SK-N-SH (cell line): ENCODE data around the gene SIGLEC15. TPM values are rescaled to one million over a fixed set of nuclear protein-coding genes. Genes with fewer than 3 reads are reported as not detected.

ENCODE experiments used
- CTCF ChIA-PET: fragments of 300-600, 350-600 bp; formaldehyde crosslinking; extraction: SDS; loops from one replicate; lab custom pipeline; 2021; lab: Yijun Ruan, JAX
- POLR2A ChIA-PET: fragments of 350-600 bp; sonication (Branson Sonifier 250); formaldehyde crosslinking; extraction: SDS; loops from one replicate; lab custom pipeline; 2020; ENCODE audit warnings: antibody characterized with exemption, inconsistent platforms; lab: Yijun Ruan, JAX
- DNase-seq: peaks from one replicate; pipeline ENCODE4 v3.0.0; 2012
- H2AFZ ChIP-seq: fragments of 200-600 bp; sonication (generic); 2 replicates; pipeline ENCODE4 v1.8.1; 2016; ENCODE audit warnings: antibody characterized with exemption, mild to moderate bottlenecking, low read depth
- H3F3A ChIP-seq: fragments of 200-600 bp; sonication (generic); replicated peaks from 2 replicates; pipeline ENCODE3; 2016; ENCODE audit warnings: antibody characterized with exemption, mild to moderate bottlenecking; ENCODE audit not compliant: insufficient read depth
- H3K27ac ChIP-seq, 2 experiments: fragments of 200-500 bp in 1 of 2; fragments of 200-600 bp in 1 of 2; sonication (Bioruptor generic) in 1 of 2; sonication (generic), shearing (Covaris generic) in 1 of 2; 2 replicates each; pipeline versions ENCODE4 v1.5.1 to v1.6.1; 2014 to 2016; ENCODE audit warnings: low read depth in 2 of 2, inconsistent platforms in 1 of 2, low read length in 1 of 2, mild to moderate bottlenecking in 1 of 2, mixed read lengths in 1 of 2
- H3K27me3 ChIP-seq: fragments of 200-600 bp; sonication (generic), shearing (Covaris generic); 2 replicates; pipeline ENCODE4 v1.6.1; 2016; ENCODE audit warnings: mixed run types; ENCODE audit not compliant: insufficient read depth
- H3K36me3 ChIP-seq, 2 experiments: fragments of 200-500 bp in 1 of 2; fragments of 200-600 bp in 1 of 2; sonication (Bioruptor generic) in 1 of 2; sonication (generic) in 1 of 2; replicated peaks in 1 of 2; 2 replicates each; pipeline versions ENCODE3 to v1.5.1; 2014 to 2016; ENCODE audit warnings: low read length in 1 of 2, mild to moderate bottlenecking in 1 of 2; ENCODE audit not compliant: insufficient read depth in 2 of 2, control insufficient read depth in 1 of 2
- H3K4me1 ChIP-seq, 2 experiments: fragments of 200-500 bp in 1 of 2; fragments of 200-600 bp in 1 of 2; sonication (Bioruptor generic) in 1 of 2; sonication (generic), shearing (Covaris generic) in 1 of 2; 2 replicates each; pipeline versions ENCODE4 v1.5.1 to v1.6.1; 2014 to 2016; ENCODE audit warnings: low read depth in 1 of 2, low read length in 1 of 2, mixed run types in 1 of 2; ENCODE audit not compliant: insufficient read depth in 2 of 2, control insufficient read depth in 1 of 2
- H3K4me2 ChIP-seq: fragments of 200-600 bp; sonication (generic), shearing (Covaris generic); 2 replicates; pipeline ENCODE4 v1.6.1; 2017; ENCODE audit warnings: mixed run types
- H3K4me3 ChIP-seq, 2 experiments: fragments of 200-500 bp in 1 of 2; fragments of 200-600 bp in 1 of 2; sonication (Bioruptor generic) in 1 of 2; sonication (generic), shearing (Covaris generic) in 1 of 2; 2 replicates each; pipeline versions ENCODE4 v1.5.1 to v1.8.1; 2014 to 2016; ENCODE audit warnings: low read depth in 2 of 2, inconsistent platforms in 1 of 2, low read length in 1 of 2, mild to moderate bottlenecking in 1 of 2, mixed read lengths in 1 of 2, moderate library complexity in 1 of 2
- H3K79me2 ChIP-seq: fragments of 200-600 bp; sonication (generic); 2 replicates; pipeline ENCODE4 v1.8.1; 2017; ENCODE audit warnings: mild to moderate bottlenecking; ENCODE audit not compliant: insufficient read depth
- H3K9ac ChIP-seq: fragments of 200-600 bp; sonication (generic); 2 replicates; pipeline ENCODE4 v1.6.1; 2017; ENCODE audit warnings: mixed run types
- H3K9me2 ChIP-seq: fragments of 200-600 bp; sonication (generic); 2 replicates; pipeline ENCODE4 v1.6.1; 2017; ENCODE audit warnings: mixed run types
- H3K9me3 ChIP-seq: fragments of 200-600 bp; sonication (generic); 2 replicates; pipeline ENCODE4 v1.6.1; 2017; ENCODE audit warnings: mixed run types, mild to moderate bottlenecking, moderate library complexity
- H4K20me1 ChIP-seq: fragments of 200-600 bp; sonication (generic); 2 replicates; pipeline ENCODE4 v1.6.1; 2017; ENCODE audit warnings: mild to moderate bottlenecking, mixed run types; ENCODE audit not compliant: insufficient read depth
- EP300 ChIP-seq, 2 experiments: IDR thresholded peaks; 2 replicates each; pipeline versions ENCODE4 v1.4.0 to v1.6.1; 2012; ENCODE audit warnings: borderline replicate concordance in 1 of 2, low read depth in 1 of 2, low read length in 1 of 2
- EZH2phosphoT487 ChIP-seq: fragments of 200-600 bp; sonication (generic); IDR thresholded peaks from 2 replicates; pipeline ENCODE4 v1.6.1; 2017; ENCODE audit warnings: low read depth, mixed run types, mild to moderate bottlenecking, antibody characterized with exemption, moderate library complexity, borderline replicate concordance
- FOSL2 ChIP-seq: IDR thresholded peaks from 2 replicates; pipeline ENCODE4 v1.4.0; 2012; ENCODE audit warnings: low read depth, mild to moderate bottlenecking, moderate library complexity, borderline replicate concordance
- FOXJ3 ChIP-seq: sonication (generic); formaldehyde crosslinking; IDR thresholded peaks from 2 replicates; pipeline ENCODE4 v1.5.1; 2020; ENCODE audit warnings: mild to moderate bottlenecking, missing genetic modification reagents
- GATA2 ChIP-seq: sonication (generic); formaldehyde crosslinking; IDR thresholded peaks from 2 replicates; pipeline ENCODE4 v1.5.0; 2020; ENCODE audit warnings: mild to moderate bottlenecking, missing genetic modification reagents
- MEF2A ChIP-seq: IDR thresholded peaks from 2 replicates; pipeline ENCODE4 v1.4.0; 2012; ENCODE audit warnings: low read depth, borderline replicate concordance
- NFIC ChIP-seq: IDR thresholded peaks from 2 replicates; pipeline ENCODE4 v1.4.0; 2012; ENCODE audit warnings: borderline replicate concordance
- NRF1 ChIP-seq: IDR thresholded peaks from 2 replicates; pipeline ENCODE4 v1.6.1; 2012; ENCODE audit warnings: low read depth, mild to moderate bottlenecking, low read length
- REST ChIP-seq: IDR thresholded peaks from 2 replicates; pipeline ENCODE4 v1.6.1; 2012; ENCODE audit warnings: mild to moderate bottlenecking, low read depth, low read length, moderate library complexity
- RFX5 ChIP-seq: IDR thresholded peaks from 2 replicates; pipeline ENCODE4 v1.6.1; 2012; ENCODE audit warnings: mild to moderate bottlenecking, improper control_type of control experiment, low read length
- SMC3 ChIP-seq: IDR thresholded peaks from 2 replicates; pipeline ENCODE4 v1.6.1; 2012; ENCODE audit warnings: low read depth, low read length, improper control_type of control experiment
- TEAD4 ChIP-seq: IDR thresholded peaks from 2 replicates; pipeline ENCODE4 v1.4.0; 2012; ENCODE audit warnings: mild to moderate bottlenecking, borderline replicate concordance; ENCODE audit not compliant: insufficient read depth
- USF2 ChIP-seq: fragments of 150-350 bp; IDR thresholded peaks from 2 replicates; pipeline ENCODE4 v1.6.1; 2017; ENCODE audit warnings: antibody characterized with exemption, low read length, low read depth, borderline replicate concordance
- YY1 ChIP-seq: IDR thresholded peaks from 2 replicates; pipeline ENCODE4 v1.4.0; 2012; ENCODE audit warnings: low read depth, mild to moderate bottlenecking
- WGBS: methylation state at CpG from one replicate; pipeline ENCODE4 v1.1.6; 2017; ENCODE audit warnings: low lambda C conversion rate; 5-methylcytosine and 5-hydroxymethylcytosine counted together
- polyA plus RNA-seq, 3 experiments: library from polyadenylated mRNA; depleted of rRNA; stranded (reverse); fragments of >200 nt; gene quantifications; 2 replicates each; pipeline ENCODE4 v1.2.3, GENCODE V29; 2012

The SIGLEC15 gene
- polyA plus RNA-seq, 1 of the 3 experiments (the other 2 are of a cell fraction), result 0.10 TPM

- Histone ChIP-seq H3K27ac (no peak overlapping the region), H3K4me3 (no peak overlapping the region), H3K79me2 (no peaks in the 10 kb centered on the region), H3K9ac (no peak overlapping the region)
- TF ChIP-seq TEAD4 (no peak), GATA2 (CRISPR knock-in tag) (no peak), EP300 (IDR thresholded peaks at IDR 0.05; ENCODE audit: borderline replicate concordance in 1 of 2, low read depth in 1 of 2, low read length in 1 of 2) (no peak), MEF2A (no peak), REST (no peak)
- TF ChIP-seq, all 33 proteins: peak for 0
- Histone ChIP-seq H4K20me1 (no peaks in the 10 kb centered on the region), H3F3A (peaks cover 24% of the 10 kb centered on the region), H3K4me1 (peaks cover 0 to 33% of the 10 kb centered on the region in 2 experiments; a peak in 2 of 4 replicates), H3K27me3 (no peaks in the 10 kb centered on the region), H2AFZ (no peak overlapping the region), H3K9me3 (no peaks in the 10 kb centered on the region), H3K36me3 (no peaks in the 10 kb centered on the region), H3K4me2 (no peak overlapping the region), H3K9me2 (no peaks in the 10 kb centered on the region)
- no peak for DNase-seq
- WGBS, result 88% methylated on average over 3 of the region's 3 CpGs
- POLR2A ChIA-PET, result no interaction called here
- CTCF ChIA-PET, result interaction anchor here (1.2 kb wide), 1 partner anchor 66 kb away, joined by 3 read pairs; no protein-coding TSS in a partner anchor
These were observed 36.6 kb upstream of the SIGLEC15 start for GRCh38 chr18:45788861-45789260.

DNA sequence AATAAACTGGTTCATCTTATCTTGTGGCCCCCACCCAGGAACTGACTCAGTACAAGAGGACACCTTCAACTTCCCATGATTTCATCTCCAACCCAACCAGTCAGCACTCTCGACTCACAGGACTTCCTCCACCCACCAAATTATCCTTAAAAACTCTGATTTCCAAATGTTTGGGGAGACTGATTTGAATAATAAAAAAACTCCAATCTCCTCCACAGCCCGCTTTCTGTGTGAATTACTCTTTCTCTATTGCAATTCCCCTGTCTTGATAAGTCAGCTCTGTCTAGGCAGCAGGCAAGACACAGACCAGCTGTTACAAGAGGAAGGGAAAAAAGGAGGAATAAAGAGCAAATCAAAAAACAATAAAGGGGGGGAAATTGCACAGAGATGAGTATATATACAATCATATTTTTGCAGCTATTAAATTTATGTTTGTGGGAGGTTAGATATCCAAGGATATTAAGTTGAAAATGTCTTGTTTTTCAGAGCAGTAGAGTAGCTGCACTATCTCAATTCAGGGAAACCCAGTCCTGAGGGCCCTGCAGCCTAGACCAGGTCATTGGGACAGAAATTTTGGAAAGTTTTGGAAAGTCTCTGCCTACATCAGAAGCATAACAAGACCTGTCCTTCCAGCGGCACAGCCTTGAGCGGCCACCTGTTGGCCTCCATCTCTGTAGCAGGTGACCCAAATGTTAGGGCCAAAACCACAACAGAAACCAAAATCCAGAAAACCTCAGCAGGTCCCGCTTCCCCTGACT lies 32.8 kb upstream of the SIGLEC15 start:
- H3K4me3 ChIP-seq, result peak overlapping the region in 1 of 2 experiments; percentile 0; a peak in 1 of 4 replicates
- H3K27ac ChIP-seq, result peak overlapping the region in 1 of 2 experiments; percentile 90; a peak in 2 of 4 replicates
- H2AFZ ChIP-seq, result peak overlapping the region; percentile 62; the same call in 1 of the 2 replicates
- peaks cover 16% of the 10 kb centered on the region for H3F3A ChIP-seq
- peaks cover 0 to 15% of the 10 kb centered on the region in 2 experiments; a peak in 2 of 4 replicates for H3K4me1 ChIP-seq
- TF ChIP-seq NRF1, result no peak
- TF ChIP-seq USF2, result no peak
- no peak for TF ChIP-seq YY1
- TF ChIP-seq FOXJ3 (CRISPR knock-in tag), result no peak
- no peak for TF ChIP-seq RFX5
- no peak for TF ChIP-seq MEF2A
- no peak for TF ChIP-seq EZH2phosphoT487
- TF ChIP-seq FOSL2, result no peak
- no peak for TF ChIP-seq NFIC
- no peak for TF ChIP-seq SMC3
- H3K27me3 ChIP-seq, result no peaks in the 10 kb centered on the region
- ChIA-PET CTCF (no interaction called here), POLR2A (no interaction called here)
- whole genome bisulfite sequencing, result 52% methylated on average over 3 of the region's 5 CpGs
- DNase-seq, result no peak
- H3K79me2 ChIP-seq, result no peaks in the 10 kb centered on the region
- H3K9ac ChIP-seq, result no peak overlapping the region
- no peaks in the 10 kb centered on the region for H4K20me1 ChIP-seq
- no peaks in the 10 kb centered on the region for H3K9me2 ChIP-seq
- no peaks in the 10 kb centered on the region for H3K9me3 ChIP-seq
- H3K4me2 ChIP-seq, result peak overlapping the region; percentile 13; the same call in 1 of the 2 replicates
- H3K36me3 ChIP-seq, result no peaks in the 10 kb centered on the region
